Ovary (tissue), 9 donors: ENCODE measurements around the gene SMIM1. TPM values are rescaled to one million over a fixed set of nuclear protein-coding genes. Genes with fewer than 3 reads are reported as not detected.

Experiments
- DNase-seq, 5 donors: peaks; one replicate each; pipeline ENCODE4 v3.0.0-alpha.2; 2019 to 2020
- H3K27ac ChIP-seq, 2 donors: fragments of 200-600 bp; one replicate each; pipeline versions ENCODE4 v1.5.1 to v1.8.0; 2019 to 2022
- H3K27me3 ChIP-seq: fragments of 200-600 bp; one replicate; pipeline ENCODE4 v1.8.0; 2022
- H3K36me3 ChIP-seq: fragments of 200-600 bp; sonication (generic); one replicate; pipeline ENCODE4 v1.5.1; 2019
- H3K4me1 ChIP-seq: one replicate; pipeline ENCODE4 v1.8.1; 2013; ENCODE audit warnings: mild to moderate bottlenecking, moderate library complexity; ENCODE audit not compliant: insufficient read depth
- H3K4me3 ChIP-seq: fragments of 200-600 bp; sonication (generic); one replicate; pipeline ENCODE4 v1.5.1; 2017
- H3K9me3 ChIP-seq, 2 donors: fragments of 200-600 bp in 1 of 2; sonication (generic) in 1 of 2; one replicate each; pipeline versions ENCODE4 v1.5.1 to v1.8.1; 2013 to 2019; ENCODE audit warnings: mild to moderate bottlenecking in 1 of 2, moderate library complexity in 1 of 2
- CTCF ChIP-seq, 3 donors: fragments of 450-650 bp in 2 of 3; fragments of 200-600 bp in 1 of 3; IDR thresholded peaks; one replicate each; pipeline versions ENCODE4 v1.5.1 to v1.8.0; 2016 to 2022; ENCODE audit warnings: antibody characterized with exemption in 3 of 3, mild to moderate bottlenecking in 1 of 3
- EP300 ChIP-seq: sonication (generic); formaldehyde crosslinking; IDR thresholded peaks from one replicate; pipeline ENCODE4 v1.6.1; 2017; ENCODE audit warnings: antibody characterized with exemption
- POLR2A ChIP-seq: fragments of 450-650 bp; IDR thresholded peaks from one replicate; pipeline ENCODE4 v1.6.1; 2017; ENCODE audit warnings: antibody characterized with exemption, mild to moderate bottlenecking, moderate library complexity
- WGBS, 3 donors: extraction: QIAGEN DNeasy Blood & Tissue Kit in 1 of 3; methylation state at CpG; one replicate each; pipeline versions ENCODE4 v1.1.5 to v1.1.7; 2013 to 2017; 5-methylcytosine and 5-hydroxymethylcytosine counted together
- intact Hi-C, 4 donors: fragments of 100-400 bp; cut with DNase I; formaldehyde crosslinking; loops; one replicate each; pipeline versions ENCODE4 v1.11.0 to v1.15.1; 2022 to 2023
- polyA plus RNA-seq, 2 donors: library from polyadenylated mRNA; stranded (reverse); fragments of 200-250 nt in 1 of 2; fragments of 350-450 nt in 1 of 2; fragmentation: Illumina TruSeq in 1 of 2; extraction: RNeasy Lipid Tissue Mini Kit (QIAGEN cat#74804) in 1 of 2; gene quantifications; one replicate each; pipeline ENCODE4 v1.2.3, GENCODE V29; 2013 to 2014
- total RNA-seq, 7 donors: library from RNA; depleted of rRNA in 2 of 7; stranded (reverse); fragments of >200 nt in 2 of 7; fragmentation: NEBNext Ultra II Directional in 3 of 7; extraction: Animal tissue kit (Norgen Biotek cat#: 25700) in 3 of 7; gene quantifications; one replicate each; pipeline versions ENCODE4 v1.1.0 to v1.2.4, GENCODE V29; 2016 to 2023
- donor health status: DM: no; HTN: no; CAD: no; lungs with moderate emphysema.
- donor health status: DM: no; HTN: no; CAD: no.
- donor health status: Bipolar disorder and iron deficiency.
- donor health status: DM: yes; HTN: yes; CAD: no.
- donor health status: DM: no; HTN: no; CAD: no.
- donor health status: DM: yes; HTN: yes; CAD: no.

Gene SMIM1
- total and polyA plus RNA-seq, 9 donors = 7.1 to 22.1 (median 18.7) TPM; not detected in 1

GRCh38 chr1:3740752-3741151 is 31.8 kb upstream of the SMIM1 start:
- WGBS, 3 donors = 94 to 95% (median 95%) methylated on average over 13 of the region's 13 CpGs
- no peak for TF ChIP-seq EP300
- no peak for TF ChIP-seq POLR2A
- no peak for TF ChIP-seq CTCF (IDR thresholded peaks at IDR 0.05)
- peak in 1 of 5 donors; percentile 25 for DNase-seq
- Histone ChIP-seq H3K27ac (no peak overlapping the region), H3K36me3 (no peaks in the 10 kb centered on the region), H3K27me3 (no peaks in the 10 kb centered on the region), H3K4me1 (peaks cover 3% of the 10 kb centered on the region), H3K9me3 (no peaks in the 10 kb centered on the region), H3K4me3 (no peak overlapping the region)
- intact Hi-C loops = no loop called here

GRCh38 chr1:3741566-3742438 is 30.7 kb upstream of the SMIM1 start:
- TF ChIP-seq POLR2A = no peak
- no peak for TF ChIP-seq EP300
- no peak for TF ChIP-seq CTCF (IDR thresholded peaks at IDR 0.05)
- H3K4me1 ChIP-seq = peaks cover 11% of the 10 kb centered on the region
- H3K27ac ChIP-seq = no peak overlapping the region
- H3K36me3 ChIP-seq = no peaks in the 10 kb centered on the region
- WGBS, 3 donors = 84 to 90% (median 84%) methylated on average over 22 of the region's 22 CpGs
- no peaks in the 10 kb centered on the region for H3K9me3 ChIP-seq
- DNase-seq = no peak
- intact Hi-C loops = no loop called here
- H3K4me3 ChIP-seq = no peak overlapping the region
- H3K27me3 ChIP-seq = no peaks in the 10 kb centered on the region

DNA sequence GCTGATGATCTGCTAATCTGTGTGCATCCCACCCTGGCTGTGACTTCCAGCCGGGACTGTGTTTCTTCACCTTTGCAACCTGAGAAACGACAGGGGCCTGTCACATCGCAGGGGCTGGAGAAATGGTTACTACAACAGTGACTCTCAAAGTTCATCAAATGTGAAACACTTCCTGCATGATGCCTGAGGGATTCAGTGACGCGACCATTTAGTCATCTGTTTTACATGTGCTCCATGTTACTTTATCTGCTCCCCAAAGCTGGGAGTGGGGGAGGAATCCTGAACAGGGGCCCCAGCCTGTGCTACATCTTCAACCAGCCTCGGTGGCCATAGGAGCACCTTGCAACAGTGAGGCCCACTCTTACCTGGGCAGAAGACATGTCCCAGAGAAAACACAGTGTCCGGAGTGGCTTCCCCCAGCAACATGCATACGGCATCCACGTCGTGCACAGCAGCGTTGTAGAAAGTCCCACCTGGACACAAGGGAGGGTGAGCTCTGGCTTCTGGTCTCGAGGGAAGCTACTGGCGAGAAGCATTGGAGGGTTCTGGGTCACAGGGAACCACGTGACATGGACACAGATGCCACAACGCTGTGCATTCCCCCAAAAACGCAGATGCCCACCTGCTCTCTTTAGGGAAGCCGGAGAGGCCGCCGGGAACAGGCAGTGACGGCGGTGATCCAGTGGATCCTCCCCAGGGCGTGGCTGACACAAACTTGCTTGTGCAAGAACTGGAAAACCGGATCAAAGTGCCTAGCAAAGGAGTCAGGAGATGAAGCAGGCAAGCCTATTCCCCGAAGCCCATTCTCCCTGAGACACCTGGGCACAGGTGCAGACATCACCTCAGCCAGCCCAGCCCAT is 29.9 kb upstream of the SMIM1 start:
- H3K27ac ChIP-seq = no peak overlapping the region
- no peak for DNase-seq
- 80 to 87% (median 85%) methylated on average over 24 of the region's 24 CpGs for WGBS, 3 donors
- no peak overlapping the region for H3K4me3 ChIP-seq
- H3K36me3 ChIP-seq = no peaks in the 10 kb centered on the region
- no peaks in the 10 kb centered on the region for H3K9me3 ChIP-seq
- TF ChIP-seq EP300 (no peak), POLR2A (no peak), CTCF (IDR thresholded peaks at IDR 0.05) (no peak)
- intact Hi-C loops = no loop called here
- no peaks in the 10 kb centered on the region for H3K27me3 ChIP-seq
- H3K4me1 ChIP-seq = peaks cover 11% of the 10 kb centered on the region

DNA sequence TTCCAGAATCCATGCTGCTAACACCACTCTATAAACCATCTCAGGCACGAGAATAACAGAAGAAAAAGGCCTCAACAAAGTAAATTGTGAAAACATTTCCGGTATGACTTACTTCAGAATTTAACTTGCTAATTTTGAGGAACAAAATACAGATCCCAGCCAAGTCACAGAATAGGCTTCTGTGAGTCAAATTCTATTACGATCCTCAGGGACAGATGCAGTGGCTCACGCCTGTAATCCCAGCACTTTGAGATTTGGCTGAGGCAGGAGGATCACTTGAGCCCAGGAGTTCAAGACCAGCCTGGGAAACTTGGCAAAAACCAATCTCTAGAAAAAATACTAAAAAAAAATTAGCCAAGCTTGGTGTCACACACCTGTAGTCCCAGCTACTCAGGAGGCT is 29.1 kb upstream of the SMIM1 start:
- H3K4me3 ChIP-seq = no peak overlapping the region
- DNase-seq = no peak
- peaks cover 14% of the 10 kb centered on the region for H3K4me1 ChIP-seq
- no peak overlapping the region for H3K27ac ChIP-seq
- no peaks in the 10 kb centered on the region for H3K27me3 ChIP-seq
- 50 to 59% (median 52%) methylated on average over 4 of the region's 4 CpGs for WGBS, 3 donors
- H3K36me3 ChIP-seq = no peaks in the 10 kb centered on the region
- intact Hi-C loops = no loop called here
- no peaks in the 10 kb centered on the region for H3K9me3 ChIP-seq
- no peak for TF ChIP-seq EP300
- no peak for TF ChIP-seq CTCF (IDR thresholded peaks at IDR 0.05)
- no peak for TF ChIP-seq POLR2A
